B cell (primary cell): Measurements from ENCODE around the gene FRMD4B. TPM values are rescaled to one million over a fixed set of nuclear protein-coding genes. Genes with fewer than 3 reads are reported as not detected.
A peak's percentile ranks its signal among the peaks of the same experiment; 100 is the strongest.

Source experiments
- ATAC-seq: fragments of 200-7000 bp; cut with Tn5 transposase; one replicate; pipeline ENCODE4 v1.10.0; 2021; ENCODE audit warnings: low read depth, mild to moderate bottlenecking, moderate number of reproducible peaks, moderate library complexity
- CTCF ChIA-PET: fragments of 350-600 bp; sonication (Branson Sonifier 250); formaldehyde crosslinking; loops from one replicate; lab custom pipeline; 2021; ENCODE audit warnings: antibody characterized with exemption, inconsistent platforms; lab: Charles Lee
- POLR2A ChIA-PET: fragments of 350-600 bp; sonication (Branson Sonifier 250); formaldehyde crosslinking; loops from one replicate; lab custom pipeline; 2021; ENCODE audit warnings: antibody characterized with exemption; lab: Charles Lee
- DNase-seq: peaks from one replicate; pipeline ENCODE4 v3.0.0; 2013
- H2AFZ ChIP-seq: 2 replicates; pipeline ENCODE4 v1.6.1; 2012; ENCODE audit warnings: mild to moderate bottlenecking, low read depth, low read length; ENCODE audit not compliant: insufficient read depth, poor library complexity, severe bottlenecking
- H3K27ac ChIP-seq, 2 donors: 1 replicate in 1 of 2; 2 replicates in 1 of 2; pipeline ENCODE4 v1.5.1; 2012 to 2013; ENCODE audit warnings: low read length in 2 of 2, mild to moderate bottlenecking in 2 of 2, moderate library complexity in 1 of 2
- H3K27me3 ChIP-seq, 4 experiments: fragments of 200-600 bp in 1 of 4; sonication (generic) in 1 of 4; replicated peaks in 1 of 4; 1 replicate in 2 of 4; 2 replicates in 2 of 4; pipeline versions ENCODE4 v1.6.1 to v1.7.0; 2013 to 2016; ENCODE audit warnings: low read length in 3 of 4, mild to moderate bottlenecking in 2 of 4, mixed read lengths in 1 of 4, moderate library complexity in 1 of 4; ENCODE audit not compliant: insufficient read depth in 4 of 4, control insufficient read depth in 3 of 4; ENCODE audit errors: control extremely low read depth in 1 of 4
- H3K36me3 ChIP-seq, 2 experiments: replicated peaks in 1 of 2; 1 replicate in 1 of 2; 2 replicates in 1 of 2; pipeline versions ENCODE4 v1.6.1 to v1.7.1; 2013; ENCODE audit warnings: low read length in 1 of 2; ENCODE audit not compliant: insufficient read depth in 2 of 2, control insufficient read depth in 1 of 2; ENCODE audit errors: control extremely low read depth in 1 of 2, extremely low read depth in 1 of 2
- H3K4me1 ChIP-seq, 2 donors: fragments of 200-600 bp in 1 of 2; sonication (generic) in 1 of 2; 1 replicate in 1 of 2; 2 replicates in 1 of 2; pipeline versions ENCODE4 v1.5.1 to v1.6.1; 2013 to 2017; ENCODE audit warnings: low read length in 2 of 2; ENCODE audit not compliant: control insufficient read depth in 2 of 2, insufficient read depth in 2 of 2
- H3K4me2 ChIP-seq: replicated peaks from 2 replicates; pipeline ENCODE3; 2012; ENCODE audit warnings: mild to moderate bottlenecking, low read depth, low read length; ENCODE audit not compliant: poor library complexity, severe bottlenecking
- H3K4me3 ChIP-seq, 5 experiments: fragments of 200-600 bp in 1 of 5; sonication (generic) in 1 of 5; 1 replicate in 3 of 5; 2 replicates in 2 of 5; pipeline versions ENCODE4 v1.5.1 to v1.7.0; 2011 to 2016; ENCODE audit warnings: low read length in 4 of 5, mild to moderate bottlenecking in 4 of 5, low read depth in 2 of 5, control low read depth in 1 of 5, moderate library complexity in 1 of 5; ENCODE audit not compliant: insufficient read depth in 1 of 5; ENCODE audit errors: control extremely low read depth in 1 of 5, extremely low read depth in 1 of 5
- H3K79me2 ChIP-seq: fragments of 200-600 bp; sonication (generic); one replicate; pipeline ENCODE4 v1.6.0; 2016; ENCODE audit warnings: low read length; ENCODE audit not compliant: control insufficient read depth, insufficient read depth
- H3K9ac ChIP-seq: fragments of 200-600 bp; sonication (generic); 2 replicates; pipeline ENCODE4 v1.6.1; 2017; ENCODE audit warnings: mild to moderate bottlenecking, low read length, moderate library complexity
- H3K9me3 ChIP-seq, 3 donors: one replicate each; pipeline versions ENCODE4 v1.6.1 to v1.7.1; 2013; ENCODE audit warnings: low read length in 2 of 3; ENCODE audit not compliant: control insufficient read depth in 2 of 3, insufficient read depth in 1 of 3; ENCODE audit errors: control extremely low read depth in 1 of 3
- H4K20me1 ChIP-seq: 2 replicates; pipeline ENCODE4 v1.6.0; 2012; ENCODE audit warnings: mild to moderate bottlenecking, low read length; ENCODE audit not compliant: insufficient read depth, control insufficient read depth, poor library complexity, severe bottlenecking
- H3K27ac Mint-ChIP-seq: one replicate; pipeline ENCODE4 v1.8.0; 2021; ENCODE audit warnings: mixed read lengths
- H3K27me3 Mint-ChIP-seq: one replicate; pipeline ENCODE4 v1.8.0; 2021; ENCODE audit warnings: mixed read lengths
- H3K4me1 Mint-ChIP-seq: one replicate; pipeline ENCODE4 v1.8.0; 2021; ENCODE audit warnings: mixed read lengths
- H3K4me3 Mint-ChIP-seq: one replicate; pipeline ENCODE4 v1.8.0; 2021; ENCODE audit warnings: mixed read lengths
- H3K9me3 Mint-ChIP-seq: one replicate; pipeline ENCODE4 v1.8.0; 2022; ENCODE audit warnings: mixed read lengths; ENCODE audit not compliant: insufficient read depth
- CTCF ChIP-seq: fragments of 200-600 bp; IDR thresholded peaks from one replicate; pipeline ENCODE4 v1.8.0; 2022; ENCODE audit warnings: antibody characterized with exemption, mild to moderate bottlenecking
- EZH2 ChIP-seq: IDR thresholded peaks from 2 replicates; pipeline ENCODE4 v1.6.1; 2012; ENCODE audit warnings: borderline replicate concordance, low read depth, mild to moderate bottlenecking, moderate library complexity, low read length; ENCODE audit not compliant: insufficient read depth, poor library complexity, severe bottlenecking
- WGBS: methylation state at CpG from one replicate; pipeline ENCODE4 v1.1.5; 2013; ENCODE audit warnings: missing lambda C conversion rate; ENCODE audit not compliant: insufficient coverage; 5-methylcytosine and 5-hydroxymethylcytosine counted together
- intact Hi-C: fragments of 100-400 bp; cut with micrococcal nuclease; formaldehyde crosslinking; loops from one replicate; pipeline ENCODE4 v1.10.0; 2022
- polyA plus RNA-seq: library from polyadenylated mRNA; depleted of rRNA; stranded (reverse); fragments of >200 nt; gene quantifications from 2 replicates; pipeline ENCODE4 v1.2.3, GENCODE V29; 2012
- total RNA-seq, 2 donors: library from RNA; stranded (reverse); fragments of 120-200 nt in 1 of 2; gene quantifications; 1 replicate in 1 of 2; 2 replicates in 1 of 2; pipeline versions ENCODE4 v1.2.3 to v1.2.4, GENCODE V29; 2013 to 2022

The FRMD4B gene
- total and polyA plus RNA-seq, 2 donors (not counting 1 experiment from before 2014, with no cell fraction given), result 0.06 to 0.20 TPM

GRCh38 chr3:69353088-69353478 is 32.8 kb downstream of the FRMD4B start:
- H3K27me3 ChIP-seq, result peaks cover 0 to 5% (median 0%) of the 10 kb centered on the region in 4 experiments
- no peak overlapping the region for H3K27ac ChIP-seq
- ChIA-PET POLR2A (no interaction called here), CTCF (no interaction called here)
- no peak overlapping the region for H3K9ac ChIP-seq
- intact Hi-C loops, result no loop called here
- Mint-ChIP-seq H3K4me3 (peak overlapping the region; percentile 23), H3K9me3 (no peaks in the 10 kb centered on the region), H3K27me3 (peaks cover 9% of the 10 kb centered on the region), H3K27ac (no peak overlapping the region), H3K4me1 (peaks cover 7% of the 10 kb centered on the region)
- H4K20me1 ChIP-seq, result no peaks in the 10 kb centered on the region
- peak overlapping the region; percentile 38 for H3K4me2 ChIP-seq
- DNase-seq (no peak), ATAC-seq (no peak)
- H3K36me3 ChIP-seq, result no peaks in the 10 kb centered on the region
- no peaks in the 10 kb centered on the region for H3K79me2 ChIP-seq
- H3K4me3 ChIP-seq, result peak overlapping the region in 3 of 5 experiments; percentile 4 to 70 (median 12)
- WGBS, result 8% methylated on average over 2 of the region's 4 CpGs
- H3K9me3 ChIP-seq, result no peaks in the 10 kb centered on the region
- TF ChIP-seq CTCF (no peak), EZH2 (no peak)
- H2AFZ ChIP-seq, result peak overlapping the region; percentile 24
- H3K4me1 ChIP-seq, result peaks cover 5 to 11% of the 10 kb centered on the region in 2 donors

- peaks cover 0 to 5% (median 0%) of the 10 kb centered on the region in 4 experiments for H3K27me3 ChIP-seq
- intact Hi-C loops, result no loop called here
- ATAC-seq (no peak), DNase-seq (no peak)
- H3K9ac ChIP-seq, result no peak overlapping the region
- Mint-ChIP-seq H3K27me3 (peaks cover 11% of the 10 kb centered on the region), H3K4me3 (no peak overlapping the region), H3K4me1 (peaks cover 7% of the 10 kb centered on the region), H3K9me3 (no peaks in the 10 kb centered on the region), H3K27ac (no peak overlapping the region)
- TF ChIP-seq EZH2 (no peak), CTCF (no peak)
- H4K20me1 ChIP-seq, result no peaks in the 10 kb centered on the region
- ChIA-PET POLR2A (no interaction called here), CTCF (no interaction called here)
- H3K9me3 ChIP-seq, result no peaks in the 10 kb centered on the region
- H3K36me3 ChIP-seq, result no peaks in the 10 kb centered on the region
- peak overlapping the region; percentile 38 for H3K4me2 ChIP-seq
- H3K4me1 ChIP-seq, result peaks cover 5 to 11% of the 10 kb centered on the region in 2 donors
- no peaks in the 10 kb centered on the region for H3K79me2 ChIP-seq
- no peak overlapping the region for H3K4me3 ChIP-seq
- 10% methylated on average over 3 of the region's 6 CpGs for WGBS
- H2AFZ ChIP-seq, result no peak overlapping the region
- no peak overlapping the region for H3K27ac ChIP-seq
Measured at GRCh38 chr3:69352305-69353087, 33.4 kb downstream of the FRMD4B start.
